HepG2 (cell line): ENCODE measurements around the gene MXD1. TPM values are rescaled to one million over a fixed set of nuclear protein-coding genes. Genes with fewer than 3 reads are reported as not detected.

ENCODE experiments used
- KAT8 ChIP-seq: IDR thresholded peaks from 2 replicates; pipeline ENCODE4 v1.6.1; 2016; ENCODE audit warnings: missing genetic modification reagents, missing compliant biosample characterization
- NFE2L2 ChIP-seq: fragments of 150-350 bp; IDR thresholded peaks from 2 replicates; pipeline ENCODE4 v1.6.1; 2014; ENCODE audit warnings: low read length
- SOX5 ChIP-seq: IDR thresholded peaks from 2 replicates; pipeline ENCODE4 v1.6.1; 2016; ENCODE audit warnings: borderline replicate concordance
- THAP11 ChIP-seq: IDR thresholded peaks from 2 replicates; pipeline ENCODE4 v1.6.1; 2016; ENCODE audit warnings: missing biosample characterization, missing genetic modification reagents
- ZFP1 ChIP-seq: IDR thresholded peaks from 2 replicates; pipeline ENCODE4 v1.6.1; 2016
- ZMYM3 ChIP-seq: sonication (generic); formaldehyde crosslinking; IDR thresholded peaks from 2 replicates; pipeline ENCODE4 v1.5.1; 2020; ENCODE audit warnings: mild to moderate bottlenecking, missing genetic modification reagents
- ZNF335 ChIP-seq: sonication (generic); formaldehyde crosslinking; IDR thresholded peaks from 2 replicates; pipeline ENCODE4 v1.4.0; 2020; ENCODE audit warnings: missing genetic modification reagents
- ZNF468 ChIP-seq: sonication (generic); formaldehyde crosslinking; IDR thresholded peaks from 2 replicates; pipeline ENCODE4 v1.8.0; 2022; ENCODE audit warnings: mild to moderate bottlenecking, moderate library complexity, missing genetic modification reagents
- polyA plus RNA-seq, 8 experiments: library from polyadenylated mRNA; depleted of rRNA in 3 of 8; stranded (reverse) in 7 of 8; unstranded in 1 of 8; fragments of >200 nt; fragmentation: Illumina TruSeq in 4 of 8; extraction: Trizol in 4 of 8; gene quantifications; 2 replicates each; pipeline versions ENCODE4 v1.2.1 to v1.2.3, GENCODE V29; 2011 to 2016; ENCODE audit warnings: low read depth in 4 of 8, missing spikeins in 1 of 8, mixed read lengths in 1 of 8; ENCODE audit not compliant: insufficient read depth in 1 of 8
- total RNA-seq, 5 experiments: library from RNA; depleted of rRNA; stranded (reverse); fragments of >200 nt; fragmentation: Illumina TruSeq; extraction: Trizol; gene quantifications; 2 replicates each; pipeline ENCODE4 v1.2.3, GENCODE V29; 2016; ENCODE audit warnings: low read depth in 1 of 5
- TF ChIP-seq, protein P1 (sequence below): sonication (generic); formaldehyde crosslinking; IDR thresholded peaks from 2 replicates; pipeline ENCODE4 v1.5.1; 2020; ENCODE audit warnings: missing genetic modification reagents, mild to moderate bottlenecking, borderline replicate concordance
- TF ChIP-seq, protein P2 (sequence below): sonication (generic); formaldehyde crosslinking; IDR thresholded peaks from 2 replicates; pipeline ENCODE4 v1.4.0; 2020; ENCODE audit warnings: mild to moderate bottlenecking, missing genetic modification reagents
- TF ChIP-seq, protein P3 (sequence below): sonication (generic); formaldehyde crosslinking; IDR thresholded peaks from 2 replicates; pipeline ENCODE4 v1.4.0; 2020; ENCODE audit warnings: missing genetic modification reagents
- TF ChIP-seq, protein P4 (sequence below), 2 experiments: fragments of 450-650 bp in 1 of 2; sonication (generic) in 1 of 2; formaldehyde crosslinking in 1 of 2; IDR thresholded peaks; 2 replicates each; pipeline versions ENCODE4 v1.6.1 to v1.8.0; 2016 to 2022; ENCODE audit warnings: antibody characterized with exemption in 1 of 2, mild to moderate bottlenecking in 1 of 2, missing genetic modification reagents in 1 of 2
- TF ChIP-seq, protein P5 (sequence below): conservative IDR thresholded peaks from 2 replicates; pipeline ENCODE4 v1.6.1; 2018; ENCODE audit warnings: missing genetic modification reagents

MXD1 gene
- total and polyA plus RNA-seq, 2 of the 13 experiments (the other 11 are each of a cell fraction or from before 2014, with no cell fraction given) = 6.4 to 14.9 TPM

DNA sequence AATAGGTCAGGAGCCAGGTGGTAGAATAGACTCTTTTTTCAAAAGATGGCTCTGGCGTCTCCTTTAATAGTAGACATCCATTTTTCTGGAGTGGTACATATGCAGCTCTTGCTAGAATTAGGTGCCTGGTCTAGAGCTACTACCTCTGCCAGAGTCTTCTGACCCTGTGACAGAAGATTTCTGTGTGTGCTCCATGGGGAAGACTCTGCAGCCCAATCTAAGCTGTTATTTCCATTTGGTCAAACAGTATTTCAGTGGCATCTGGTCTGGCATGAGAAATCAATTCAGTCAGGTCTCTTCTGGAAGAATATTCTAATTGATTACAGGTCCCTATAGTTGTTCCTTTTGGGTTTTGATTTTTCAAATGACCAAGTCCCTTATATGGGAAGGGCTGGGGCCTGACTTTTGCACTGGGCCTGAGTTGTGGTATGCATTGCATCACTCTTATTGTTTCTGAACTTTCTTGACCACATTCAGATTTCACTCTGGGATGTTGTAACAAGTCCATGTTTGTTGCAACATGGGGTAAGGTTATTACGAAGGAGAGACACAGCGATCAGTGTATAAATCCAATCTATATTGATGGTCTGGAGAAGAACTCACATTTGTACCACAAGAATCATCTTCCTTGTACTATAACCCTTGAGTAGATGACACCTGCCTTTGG, 12.1 kb downstream of the MXD1 start (continued):
- TF ChIP-seq, protein P1, sequence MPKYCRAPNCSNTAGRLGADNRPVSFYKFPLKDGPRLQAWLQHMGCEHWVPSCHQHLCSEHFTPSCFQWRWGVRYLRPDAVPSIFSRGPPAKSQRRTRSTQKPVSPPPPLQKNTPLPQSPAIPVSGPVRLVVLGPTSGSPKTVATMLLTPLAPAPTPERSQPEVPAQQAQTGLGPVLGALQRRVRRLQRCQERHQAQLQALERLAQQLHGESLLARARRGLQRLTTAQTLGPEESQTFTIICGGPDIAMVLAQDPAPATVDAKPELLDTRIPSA = no peak
- TF ChIP-seq ZNF335 (CRISPR knock-in tag) (0 out of 2 replicates have a peak, but pooled peaks have one; percentile 63), ZMYM3 (CRISPR knock-in tag) (no peak), ZNF468 (CRISPR knock-in tag) (no peak), ZFP1 (CRISPR knock-in tag) (peak; percentile 59; the same call in 1 of the 2 replicates), THAP11 (CRISPR knock-in tag) (peak; percentile 80), KAT8 (CRISPR knock-in tag) (peak; percentile 76; the same call in 1 of the 2 replicates), SOX5 (peak; percentile 95), NFE2L2 (no peak)
- TF ChIP-seq, protein P2, sequence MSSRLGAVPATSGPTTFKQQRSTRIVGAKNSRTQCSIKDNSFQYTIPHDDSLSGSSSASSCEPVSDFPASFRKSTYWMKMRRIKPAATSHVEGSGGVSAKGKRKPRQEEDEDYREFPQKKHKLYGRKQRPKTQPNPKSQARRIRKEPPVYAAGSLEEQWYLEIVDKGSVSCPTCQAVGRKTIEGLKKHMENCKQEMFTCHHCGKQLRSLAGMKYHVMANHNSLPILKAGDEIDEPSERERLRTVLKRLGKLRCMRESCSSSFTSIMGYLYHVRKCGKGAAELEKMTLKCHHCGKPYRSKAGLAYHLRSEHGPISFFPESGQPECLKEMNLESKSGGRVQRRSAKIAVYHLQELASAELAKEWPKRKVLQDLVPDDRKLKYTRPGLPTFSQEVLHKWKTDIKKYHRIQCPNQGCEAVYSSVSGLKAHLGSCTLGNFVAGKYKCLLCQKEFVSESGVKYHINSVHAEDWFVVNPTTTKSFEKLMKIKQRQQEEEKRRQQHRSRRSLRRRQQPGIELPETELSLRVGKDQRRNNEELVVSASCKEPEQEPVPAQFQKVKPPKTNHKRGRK = no peak
- TF ChIP-seq, protein P3, sequence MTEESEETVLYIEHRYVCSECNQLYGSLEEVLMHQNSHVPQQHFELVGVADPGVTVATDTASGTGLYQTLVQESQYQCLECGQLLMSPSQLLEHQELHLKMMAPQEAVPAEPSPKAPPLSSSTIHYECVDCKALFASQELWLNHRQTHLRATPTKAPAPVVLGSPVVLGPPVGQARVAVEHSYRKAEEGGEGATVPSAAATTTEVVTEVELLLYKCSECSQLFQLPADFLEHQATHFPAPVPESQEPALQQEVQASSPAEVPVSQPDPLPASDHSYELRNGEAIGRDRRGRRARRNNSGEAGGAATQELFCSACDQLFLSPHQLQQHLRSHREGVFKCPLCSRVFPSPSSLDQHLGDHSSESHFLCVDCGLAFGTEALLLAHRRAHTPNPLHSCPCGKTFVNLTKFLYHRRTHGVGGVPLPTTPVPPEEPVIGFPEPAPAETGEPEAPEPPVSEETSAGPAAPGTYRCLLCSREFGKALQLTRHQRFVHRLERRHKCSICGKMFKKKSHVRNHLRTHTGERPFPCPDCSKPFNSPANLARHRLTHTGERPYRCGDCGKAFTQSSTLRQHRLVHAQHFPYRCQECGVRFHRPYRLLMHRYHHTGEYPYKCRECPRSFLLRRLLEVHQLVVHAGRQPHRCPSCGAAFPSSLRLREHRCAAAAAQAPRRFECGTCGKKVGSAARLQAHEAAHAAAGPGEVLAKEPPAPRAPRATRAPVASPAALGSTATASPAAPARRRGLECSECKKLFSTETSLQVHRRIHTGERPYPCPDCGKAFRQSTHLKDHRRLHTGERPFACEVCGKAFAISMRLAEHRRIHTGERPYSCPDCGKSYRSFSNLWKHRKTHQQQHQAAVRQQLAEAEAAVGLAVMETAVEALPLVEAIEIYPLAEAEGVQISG = no peak
- TF ChIP-seq, protein P4, sequence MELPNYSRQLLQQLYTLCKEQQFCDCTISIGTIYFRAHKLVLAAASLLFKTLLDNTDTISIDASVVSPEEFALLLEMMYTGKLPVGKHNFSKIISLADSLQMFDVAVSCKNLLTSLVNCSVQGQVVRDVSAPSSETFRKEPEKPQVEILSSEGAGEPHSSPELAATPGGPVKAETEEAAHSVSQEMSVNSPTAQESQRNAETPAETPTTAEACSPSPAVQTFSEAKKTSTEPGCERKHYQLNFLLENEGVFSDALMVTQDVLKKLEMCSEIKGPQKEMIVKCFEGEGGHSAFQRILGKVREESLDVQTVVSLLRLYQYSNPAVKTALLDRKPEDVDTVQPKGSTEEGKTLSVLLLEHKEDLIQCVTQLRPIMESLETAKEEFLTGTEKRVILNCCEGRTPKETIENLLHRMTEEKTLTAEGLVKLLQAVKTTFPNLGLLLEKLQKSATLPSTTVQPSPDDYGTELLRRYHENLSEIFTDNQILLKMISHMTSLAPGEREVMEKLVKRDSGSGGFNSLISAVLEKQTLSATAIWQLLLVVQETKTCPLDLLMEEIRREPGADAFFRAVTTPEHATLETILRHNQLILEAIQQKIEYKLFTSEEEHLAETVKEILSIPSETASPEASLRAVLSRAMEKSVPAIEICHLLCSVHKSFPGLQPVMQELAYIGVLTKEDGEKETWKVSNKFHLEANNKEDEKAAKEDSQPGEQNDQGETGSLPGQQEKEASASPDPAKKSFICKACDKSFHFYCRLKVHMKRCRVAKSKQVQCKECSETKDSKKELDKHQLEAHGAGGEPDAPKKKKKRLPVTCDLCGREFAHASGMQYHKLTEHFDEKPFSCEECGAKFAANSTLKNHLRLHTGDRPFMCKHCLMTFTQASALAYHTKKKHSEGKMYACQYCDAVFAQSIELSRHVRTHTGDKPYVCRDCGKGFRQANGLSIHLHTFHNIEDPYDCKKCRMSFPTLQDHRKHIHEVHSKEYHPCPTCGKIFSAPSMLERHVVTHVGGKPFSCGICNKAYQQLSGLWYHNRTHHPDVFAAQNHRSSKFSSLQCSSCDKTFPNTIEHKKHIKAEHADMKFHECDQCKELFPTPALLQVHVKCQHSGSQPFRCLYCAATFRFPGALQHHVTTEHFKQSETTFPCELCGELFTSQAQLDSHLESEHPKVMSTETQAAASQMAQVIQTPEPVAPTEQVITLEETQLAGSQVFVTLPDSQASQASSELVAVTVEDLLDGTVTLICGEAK (IDR thresholded peaks at IDR 0.05) = no peak
- TF ChIP-seq, protein P4 (CRISPR knock-in tag; IDR thresholded peaks at IDR 0.05) = no peak
- TF ChIP-seq, protein P5, sequence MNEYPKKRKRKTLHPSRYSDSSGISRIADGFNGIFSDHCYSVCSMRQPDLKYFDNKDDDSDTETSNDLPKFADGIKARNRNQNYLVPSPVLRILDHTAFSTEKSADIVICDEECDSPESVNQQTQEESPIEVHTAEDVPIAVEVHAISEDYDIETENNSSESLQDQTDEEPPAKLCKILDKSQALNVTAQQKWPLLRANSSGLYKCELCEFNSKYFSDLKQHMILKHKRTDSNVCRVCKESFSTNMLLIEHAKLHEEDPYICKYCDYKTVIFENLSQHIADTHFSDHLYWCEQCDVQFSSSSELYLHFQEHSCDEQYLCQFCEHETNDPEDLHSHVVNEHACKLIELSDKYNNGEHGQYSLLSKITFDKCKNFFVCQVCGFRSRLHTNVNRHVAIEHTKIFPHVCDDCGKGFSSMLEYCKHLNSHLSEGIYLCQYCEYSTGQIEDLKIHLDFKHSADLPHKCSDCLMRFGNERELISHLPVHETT (CRISPR knock-in tag) = no peak
